GM19043 (cell line): ENCODE results near the gene HLA-DMA.
A peak's percentile ranks its signal among the peaks of the same experiment; 100 is the strongest.
"Not testable (repeated sequence)": the region's sequence is repeated elsewhere in the genome, so short reads cannot be mapped to it uniquely, and the experiment has no call there.

Source experiments
- ATAC-seq: cut with Tn5 transposase; IDR thresholded peaks from one replicate; pipeline ENCODE4 v1.9.1; 2021; ENCODE audit warnings: low read depth; ENCODE audit not compliant: unreplicated experiment

HLA-DMA gene

DNA sequence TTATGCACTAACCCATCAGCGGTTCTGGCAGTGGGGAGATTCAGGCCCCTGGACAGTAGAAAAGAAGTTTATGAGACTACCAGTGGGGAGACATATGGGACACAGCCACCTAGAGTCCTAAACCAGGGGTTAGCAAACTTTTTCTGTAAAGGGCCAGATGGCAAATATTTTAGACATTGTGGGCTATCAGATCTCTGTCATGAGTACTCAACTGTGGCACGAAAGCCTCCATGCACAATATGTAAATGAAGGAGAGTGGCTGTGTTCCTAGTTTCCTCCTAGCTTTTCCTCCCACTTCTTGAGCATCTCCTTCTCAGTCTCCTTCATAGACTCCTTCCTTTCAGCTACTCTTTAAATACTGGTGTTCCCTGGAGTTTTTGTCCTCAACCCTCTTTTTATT, 3.3 kb upstream of the HLA-DMA start:
- ATAC-seq = no peak

- no peak for ATAC-seq
Observed at GRCh38 chr6:32954986-32955802, 2.3 kb upstream of the HLA-DMA start.

DNA sequence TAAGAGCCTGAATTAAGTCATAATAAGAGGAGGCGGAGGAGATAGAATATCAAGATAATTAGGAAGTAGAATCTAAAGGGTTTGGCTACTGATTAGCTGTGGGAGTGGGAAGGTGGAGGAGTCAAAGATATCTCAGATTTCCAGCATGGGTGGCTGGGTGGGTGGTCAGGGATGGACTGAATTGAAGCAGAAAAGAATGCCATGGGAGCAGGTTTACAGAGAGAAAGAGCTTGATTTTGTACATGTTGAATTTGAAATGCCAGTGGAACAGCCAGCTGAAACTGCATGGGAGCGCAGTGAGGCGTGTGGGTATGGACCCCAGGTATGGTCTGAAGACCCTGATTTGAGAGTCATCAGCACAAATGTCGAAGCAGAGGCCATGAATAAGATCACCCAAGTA, 1.4 kb upstream of the HLA-DMA start:
- no peak for ATAC-seq

DNA sequence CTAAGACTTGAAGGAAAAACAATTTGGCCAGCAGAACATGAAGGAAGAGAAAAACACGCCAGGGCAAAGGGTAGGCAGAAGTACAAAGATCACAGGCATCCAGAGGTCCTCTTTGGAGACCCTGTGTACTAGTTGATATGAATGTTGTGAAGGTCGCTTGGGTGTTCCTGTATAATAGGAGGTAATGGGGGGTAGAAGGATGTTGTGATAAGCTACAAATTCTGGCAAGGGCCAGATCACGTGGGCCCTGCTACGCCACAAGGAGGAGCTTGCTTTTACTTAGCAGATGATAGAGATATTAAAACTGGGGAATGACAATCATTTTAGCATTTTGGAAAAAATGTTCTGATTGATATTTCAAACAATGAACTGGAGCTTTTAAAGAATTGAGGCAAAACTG, 878 bp upstream of the HLA-DMA start:
- ATAC-seq = no peak

DNA sequence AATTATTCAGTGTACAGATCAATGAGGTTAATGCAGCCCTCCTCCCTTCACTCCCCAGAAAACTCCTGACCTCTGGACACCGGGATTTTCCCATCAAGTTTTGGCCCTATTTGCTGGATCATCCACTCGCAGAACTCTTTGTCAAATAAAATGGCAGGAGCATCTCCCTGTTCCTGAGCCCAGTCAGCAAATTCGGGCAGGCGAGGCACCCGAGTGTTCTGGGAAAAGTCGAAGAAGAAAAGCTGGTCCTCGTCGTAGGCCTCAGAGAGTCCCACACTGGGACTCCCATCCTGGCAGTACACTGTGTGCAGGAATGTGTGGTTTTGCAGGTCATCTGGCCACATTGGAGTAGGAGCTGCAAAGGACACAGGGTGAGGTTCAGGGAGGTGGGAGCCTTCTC, 2.4 kb downstream of the HLA-DMA start:
- ATAC-seq = no peak

DNA sequence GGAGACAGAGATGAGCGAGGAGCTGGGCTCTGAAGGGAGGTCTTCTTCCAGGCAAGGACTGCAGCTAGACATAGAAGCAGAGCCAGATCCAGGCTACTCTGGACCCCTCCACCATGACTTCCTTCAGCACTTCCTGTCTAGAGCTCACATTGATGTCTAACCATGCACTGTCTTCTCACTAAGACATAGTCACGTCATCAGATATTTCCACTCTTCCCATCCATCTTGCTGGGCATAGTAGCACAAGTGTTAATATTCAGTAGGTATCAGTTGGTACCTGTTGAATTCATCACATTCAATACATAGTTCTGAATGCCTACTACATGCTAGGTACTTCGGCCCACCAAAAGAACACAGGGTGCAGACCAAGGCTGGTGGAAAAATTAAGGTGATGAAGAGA, 2.9 kb downstream of the HLA-DMA start:
- no peak for ATAC-seq

GRCh38 chr6:32949113-32949512, 3.8 kb downstream of the HLA-DMA start:
- no peak for ATAC-seq

DNA sequence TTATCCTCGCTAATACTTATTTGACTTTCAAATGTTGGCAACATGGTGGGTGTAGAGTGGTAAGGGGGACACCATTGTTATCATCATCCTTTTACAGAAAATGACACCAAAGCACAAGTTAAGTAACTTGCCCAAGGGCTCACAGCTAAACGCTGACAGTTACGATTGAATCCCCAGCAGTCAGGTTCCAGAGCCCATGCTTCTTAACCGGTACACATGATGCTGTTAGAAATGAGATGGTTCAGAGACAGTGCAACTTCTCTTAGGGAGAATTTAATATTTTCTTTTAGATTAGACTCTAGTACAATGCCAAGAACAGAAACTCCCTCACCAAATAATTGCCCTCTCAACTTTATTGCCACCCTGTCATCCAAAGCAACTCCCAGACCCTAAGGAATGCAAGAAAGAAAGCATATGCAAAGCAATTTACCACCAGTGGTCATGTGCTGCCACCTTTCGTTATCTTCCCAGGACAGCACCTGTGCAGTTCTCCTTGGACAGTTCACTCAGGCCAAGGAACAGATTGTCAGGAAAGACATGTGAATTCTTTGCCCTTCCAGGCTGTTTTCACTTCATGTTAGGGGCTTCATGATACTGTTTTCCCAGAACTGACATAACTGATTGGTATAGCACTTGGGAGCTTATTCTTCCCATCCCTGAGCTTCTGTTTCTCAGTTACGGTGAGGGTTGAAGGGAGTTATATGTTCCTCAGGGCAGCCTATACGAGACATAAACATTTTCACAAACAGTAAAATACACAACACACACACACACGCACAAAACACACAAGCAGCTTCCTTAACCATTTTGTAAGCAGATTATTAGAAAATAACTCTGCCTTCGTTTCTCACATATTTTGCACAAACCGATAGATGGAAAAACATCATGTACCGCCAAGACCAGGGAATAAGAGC, 5.1 kb downstream of the HLA-DMA start:
- ATAC-seq = no peak

DNA sequence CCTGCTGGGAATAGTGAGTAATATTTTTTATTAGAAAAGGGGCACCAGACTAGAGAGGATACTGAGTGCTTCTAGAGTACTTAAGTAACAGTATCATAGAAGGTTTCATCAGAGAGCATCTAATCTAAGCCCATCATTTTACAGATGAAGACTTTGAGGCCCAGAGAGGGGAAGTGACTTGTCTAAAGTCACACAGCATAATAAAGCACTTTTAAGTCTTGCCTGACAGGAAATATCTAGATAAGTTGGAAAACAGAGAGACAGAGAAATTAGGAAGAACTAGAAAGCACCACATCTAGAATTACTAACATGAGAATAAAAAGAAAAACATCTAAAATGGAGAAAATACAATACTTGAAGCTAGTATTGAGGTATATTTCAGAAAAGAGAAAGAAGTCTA, 6.0 kb downstream of the HLA-DMA start:
- no peak for ATAC-seq

- no peak for ATAC-seq
Observed at GRCh38 chr6:32945953-32946352, 6.9 kb downstream of the HLA-DMA start.

DNA sequence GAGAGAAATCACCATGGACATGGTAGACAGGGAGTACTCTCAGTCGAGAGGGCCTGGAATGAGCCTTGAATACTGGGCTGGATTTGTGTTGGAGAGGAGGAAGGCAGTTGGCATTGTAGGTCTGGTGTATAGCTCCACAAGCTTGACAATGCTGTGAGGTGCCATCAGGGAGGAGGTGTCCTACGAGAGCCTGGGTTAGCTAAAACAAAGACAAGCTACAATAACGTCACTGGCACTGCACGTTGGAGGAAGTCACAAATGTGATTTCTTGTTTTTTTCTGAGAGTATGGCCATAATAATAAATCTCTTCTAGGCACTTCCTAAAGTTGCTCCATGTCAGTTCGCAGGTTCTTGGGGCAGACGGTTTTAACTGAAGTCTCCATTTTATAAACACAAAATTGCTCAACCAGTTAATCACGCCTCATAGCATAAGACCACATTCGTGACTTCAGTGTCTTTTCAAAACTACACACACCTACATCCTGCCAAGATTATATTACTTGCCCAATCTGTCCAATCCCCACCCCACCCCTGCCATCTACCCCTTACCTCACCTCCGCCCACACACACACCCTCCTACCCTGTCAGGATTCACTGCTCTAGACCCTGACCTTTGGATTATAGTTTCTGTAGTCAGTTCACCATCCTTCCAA, 7.7 kb downstream of the HLA-DMA start:
- no peak for ATAC-seq

- ATAC-seq = peak; percentile 41
Observed at GRCh38 chr6:32943864-32944649, 8.8 kb downstream of the HLA-DMA start.

GRCh38 chr6:32942555-32943123, 10.3 kb downstream of the HLA-DMA start:
- ATAC-seq = not testable (repeated sequence)

- ATAC-seq = no peak
Observed at GRCh38 chr6:32941214-32941768, 11.6 kb downstream of the HLA-DMA start.

DNA sequence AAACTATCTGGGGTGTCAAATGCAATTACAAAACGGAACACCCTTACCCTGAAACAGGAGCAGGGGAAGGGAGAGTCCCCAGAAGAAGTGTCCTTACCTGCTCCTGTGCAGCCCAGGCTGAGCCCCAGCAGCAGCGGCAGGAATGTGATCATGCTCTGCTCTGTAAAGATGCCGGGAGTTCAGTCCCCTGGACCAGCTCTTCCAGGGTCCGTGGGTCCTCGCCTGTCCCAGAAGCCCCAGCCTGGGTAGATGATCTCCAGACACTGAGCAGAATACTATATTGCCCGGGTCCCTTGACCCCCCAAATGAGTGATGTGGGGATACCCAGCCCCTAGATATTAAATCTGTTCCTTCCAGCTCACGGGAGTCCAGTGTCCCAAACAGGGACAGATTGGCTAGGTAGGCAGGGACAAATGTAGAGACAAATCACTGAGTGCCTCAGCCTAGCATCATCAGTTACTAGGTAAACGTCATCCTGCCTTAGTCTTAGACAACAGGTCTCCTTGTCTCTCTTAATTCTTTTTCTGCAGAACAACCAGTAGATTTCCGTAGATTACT, 12.2 kb downstream of the HLA-DMA start, which contains the start of gene HLA-DMB:
Gene HLA-DMB (minus strand): TSS at position 373 of the 558 bp plus-strand sequence. CDS start 221 bp downstream, at position 152.
- peak; percentile 38 for ATAC-seq

DNA sequence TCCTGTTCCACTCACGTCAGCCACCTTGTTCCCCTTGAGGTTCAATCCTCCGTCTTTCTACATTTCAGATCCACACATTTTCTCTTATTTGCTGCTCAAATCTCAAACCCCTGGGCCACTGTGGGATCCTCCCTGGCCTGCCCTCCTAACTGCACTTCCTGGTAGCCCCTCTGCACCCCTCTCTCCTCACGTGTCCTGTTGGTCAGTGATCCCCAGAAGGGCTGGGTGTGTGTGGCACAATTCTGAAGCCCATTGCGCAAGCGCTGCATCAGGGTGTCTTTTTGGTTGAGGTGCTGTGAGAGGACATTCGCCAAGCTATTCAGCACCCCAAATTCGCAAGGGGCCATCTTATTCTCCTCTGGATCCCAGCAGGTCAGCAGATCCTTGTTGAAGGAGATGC, 14.4 kb downstream of the HLA-DMA start:
- no peak for ATAC-seq

- no peak for ATAC-seq
Observed at GRCh38 chr6:32937230-32937633, 15.7 kb downstream of the HLA-DMA start.

- no peak for ATAC-seq
Observed at GRCh38 chr6:32936239-32937152, 16.4 kb downstream of the HLA-DMA start.
